DMS153 treated with DMSO at 0.1 percent for 48 hours (cell line): Measurements from ENCODE around the gene RCE1.
"Not testable (repeated sequence)": the region's sequence is repeated elsewhere in the genome, so short reads cannot be mapped to it uniquely, and the experiment has no call there.

ENCODE experiments used
- DNase-seq: peaks from one replicate; lab custom pipeline; 2025; ENCODE audit not compliant: unreplicated experiment; lab: John Stamatoyannopoulos, UW

Gene RCE1

GRCh38 chr11:66842896-66843775, at the start of gene RCE1:
Gene RCE1 (plus strand): TSS chr11:66843441. CDS start chr11:66843456, 15 bp downstream.
- peak; percentile 58 for DNase-seq

- not testable (repeated sequence) for DNase-seq
These were observed 43.4 kb upstream of the RCE1 start for GRCh38 chr11:66799815-66800214.

GRCh38 chr11:66800720-66801428, 42.4 kb upstream of the RCE1 start:
- DNase-seq = no peak

- no peak for DNase-seq
These were observed 33.6 kb upstream of the RCE1 start for GRCh38 chr11:66809592-66809991.

GRCh38 chr11:66810576-66811185, 32.6 kb upstream of the RCE1 start:
- no peak for DNase-seq

GRCh38 chr11:66814678-66815077, 28.6 kb upstream of the RCE1 start:
- no peak for DNase-seq

- no peak for DNase-seq
These were observed 27.6 kb upstream of the RCE1 start for GRCh38 chr11:66815646-66816045.

- no peak for DNase-seq
These were observed 24.8 kb upstream of the RCE1 start for GRCh38 chr11:66818231-66818955.

GRCh38 chr11:66820381-66820780, 22.9 kb upstream of the RCE1 start:
- DNase-seq = no peak

- DNase-seq = no peak
These were observed 22.3 kb upstream of the RCE1 start for GRCh38 chr11:66820901-66821300.

GRCh38 chr11:66823700-66824099, 19.5 kb upstream of the RCE1 start:
- DNase-seq = no peak

- DNase-seq = not testable (repeated sequence)
These were observed 18.7 kb upstream of the RCE1 start for GRCh38 chr11:66824573-66824972.

GRCh38 chr11:66834539-66834845, 8.7 kb upstream of the RCE1 start:
- no peak for DNase-seq

- DNase-seq = no peak
These were observed 8.3 kb upstream of the RCE1 start for GRCh38 chr11:66834943-66835342.

GRCh38 chr11:66835768-66836405, 7.4 kb upstream of the RCE1 start:
- DNase-seq = no peak

- no peak for DNase-seq
These were observed 2.7 kb upstream of the RCE1 start for GRCh38 chr11:66840317-66841091.

GRCh38 chr11:66841861-66842260, 1.4 kb upstream of the RCE1 start:
- DNase-seq = no peak

GRCh38 chr11:66842501-66842895, 743 bp upstream of the RCE1 start:
- no peak for DNase-seq

GRCh38 chr11:66843776-66844495, 695 bp downstream of the RCE1 start:
- no peak for DNase-seq
